Stimulated activated naive B cell treated with anti-CD40 and anti-IgM and Interleukin-4, amounts not matched to agents 10 μg/mL and 1 μg/mL and 100 μg/mL, for 72 hours (primary cell): ENCODE data around the gene CARMIL3.
A peak's percentile ranks its signal among the peaks of the same experiment; 100 is the strongest.

ENCODE experiments used
- ATAC-seq, 2 donors: fragments of 150-1000 bp; cut with Tn5 transposase; replicated peaks; 2 replicates each; pipeline ENCODE4 v1.10.0; 2021; ENCODE audit warnings: moderate library complexity in 1 of 2
- DNase-seq: peaks from one replicate; pipeline ENCODE4 v3.0.0; 2021
- H3K27ac Mint-ChIP-seq: one replicate; pipeline ENCODE4 v1.8.0; 2022; ENCODE audit warnings: mild to moderate bottlenecking, mixed read lengths
- H3K27me3 Mint-ChIP-seq, 2 donors: one replicate each; pipeline ENCODE4 v1.8.0; 2022; ENCODE audit warnings: mixed read lengths in 2 of 2
- H3K36me3 Mint-ChIP-seq, 2 donors: one replicate each; pipeline ENCODE4 v1.8.0; 2022; ENCODE audit warnings: mixed read lengths in 2 of 2, mild to moderate bottlenecking in 1 of 2
- H3K4me1 Mint-ChIP-seq, 2 donors: one replicate each; pipeline ENCODE4 v1.8.0; 2022; ENCODE audit warnings: mixed read lengths in 2 of 2, mild to moderate bottlenecking in 1 of 2
- H3K4me3 Mint-ChIP-seq, 2 donors: one replicate each; pipeline ENCODE4 v1.8.0; 2022; ENCODE audit warnings: mild to moderate bottlenecking in 2 of 2, mixed read lengths in 2 of 2, moderate library complexity in 1 of 2
- H3K9me3 Mint-ChIP-seq, 2 donors: one replicate each; pipeline ENCODE4 v1.8.0; 2022; ENCODE audit warnings: mixed read lengths in 2 of 2, mild to moderate bottlenecking in 1 of 2

The CARMIL3 gene

GRCh38 chr14:24083462-24083861, 31.7 kb downstream of the CARMIL3 start:
- Mint-ChIP-seq H3K9me3 (no peaks in the 10 kb centered on the region), H3K27me3 (no peaks in the 10 kb centered on the region), H3K4me3 (no peak overlapping the region), H3K4me1 (peaks cover 21 to 22% of the 10 kb centered on the region in 2 donors), H3K27ac (no peak overlapping the region), H3K36me3 (no peaks in the 10 kb centered on the region)
- DNase-seq (no peak), ATAC-seq (no peak)

GRCh38 chr14:24084440-24084839, 32.6 kb downstream of the CARMIL3 start:
- no peak for ATAC-seq
- Mint-ChIP-seq H3K4me1 (peaks cover 18 to 22% of the 10 kb centered on the region in 2 donors), H3K9me3 (no peaks in the 10 kb centered on the region), H3K4me3 (no peak overlapping the region), H3K27me3 (no peaks in the 10 kb centered on the region), H3K27ac (no peak overlapping the region), H3K36me3 (no peaks in the 10 kb centered on the region)
- DNase-seq: no peak

GRCh38 chr14:24085215-24085614, 33.4 kb downstream of the CARMIL3 start:
- Mint-ChIP-seq H3K36me3 (no peaks in the 10 kb centered on the region), H3K9me3 (no peaks in the 10 kb centered on the region), H3K4me3 (no peak overlapping the region), H3K27me3 (no peaks in the 10 kb centered on the region), H3K4me1 (peaks cover 14 to 21% of the 10 kb centered on the region in 2 donors), H3K27ac (no peak overlapping the region)
- no peak for DNase-seq
- ATAC-seq: no peak

GRCh38 chr14:24086193-24086955, 34.6 kb downstream of the CARMIL3 start:
- no peaks in the 10 kb centered on the region for H3K27me3 Mint-ChIP-seq
- peaks cover 13 to 19% of the 10 kb centered on the region in 2 donors for H3K4me1 Mint-ChIP-seq
- no peak overlapping the region for H3K27ac Mint-ChIP-seq
- no peaks in the 10 kb centered on the region for H3K36me3 Mint-ChIP-seq
- DNase-seq (no peak), ATAC-seq (no peak)
- no peak overlapping the region for H3K4me3 Mint-ChIP-seq
- H3K9me3 Mint-ChIP-seq: no peaks in the 10 kb centered on the region

GRCh38 chr14:24087004-24087403, 35.2 kb downstream of the CARMIL3 start:
- ATAC-seq: no peak
- Mint-ChIP-seq H3K36me3 (no peaks in the 10 kb centered on the region), H3K27me3 (no peaks in the 10 kb centered on the region), H3K9me3 (no peaks in the 10 kb centered on the region), H3K4me1 (peaks cover 10 to 15% of the 10 kb centered on the region in 2 donors), H3K27ac (no peak overlapping the region), H3K4me3 (no peak overlapping the region)
- DNase-seq: no peak

- Mint-ChIP-seq H3K36me3 (no peaks in the 10 kb centered on the region), H3K27ac (no peak overlapping the region), H3K27me3 (no peaks in the 10 kb centered on the region), H3K4me3 (no peak overlapping the region), H3K4me1 (peaks cover 10 to 11% of the 10 kb centered on the region in 2 donors), H3K9me3 (no peaks in the 10 kb centered on the region)
- ATAC-seq (no peak), DNase-seq (no peak)
Observed at GRCh38 chr14:24088095-24088494, 36.3 kb downstream of the CARMIL3 start.

- Mint-ChIP-seq H3K9me3 (no peaks in the 10 kb centered on the region), H3K27me3 (no peaks in the 10 kb centered on the region), H3K27ac (no peak overlapping the region), H3K4me3 (no peak overlapping the region), H3K4me1 (peaks cover 15 to 22% of the 10 kb centered on the region in 2 donors), H3K36me3 (peaks cover 0 to 6% of the 10 kb centered on the region in 2 donors)
- ATAC-seq (no peak), DNase-seq (no peak)
Observed at GRCh38 chr14:24089890-24090289, 38.1 kb downstream of the CARMIL3 start.

GRCh38 chr14:24092110-24092504, 40.3 kb downstream of the CARMIL3 start:
- H3K4me3 Mint-ChIP-seq: no peak overlapping the region
- ATAC-seq (no peak), DNase-seq (no peak)
- peaks cover 27 to 41% of the 10 kb centered on the region in 2 donors for H3K4me1 Mint-ChIP-seq
- H3K9me3 Mint-ChIP-seq: no peaks in the 10 kb centered on the region
- H3K27me3 Mint-ChIP-seq: no peaks in the 10 kb centered on the region
- no peak overlapping the region for H3K27ac Mint-ChIP-seq
- peaks cover 9 to 23% of the 10 kb centered on the region in 2 donors for H3K36me3 Mint-ChIP-seq

- H3K4me3 Mint-ChIP-seq: peak overlapping the region in 1 of 2 donors; percentile 99
- peaks cover 9 to 23% of the 10 kb centered on the region in 2 donors for H3K36me3 Mint-ChIP-seq
- H3K27ac Mint-ChIP-seq: no peak overlapping the region
- H3K4me1 Mint-ChIP-seq: peaks cover 27 to 41% of the 10 kb centered on the region in 2 donors
- ATAC-seq: no peak
- DNase-seq: no peak
- H3K9me3 Mint-ChIP-seq: no peaks in the 10 kb centered on the region
- no peaks in the 10 kb centered on the region for H3K27me3 Mint-ChIP-seq
Observed at GRCh38 chr14:24092505-24093206, 40.8 kb downstream of the CARMIL3 start.

- Mint-ChIP-seq H3K4me1 (peaks cover 27 to 41% of the 10 kb centered on the region in 2 donors), H3K27me3 (no peaks in the 10 kb centered on the region), H3K27ac (peak overlapping the region; percentile 99), H3K36me3 (peaks cover 14 to 27% of the 10 kb centered on the region in 2 donors), H3K4me3 (peak overlapping the region; percentile 95 to 99), H3K9me3 (no peaks in the 10 kb centered on the region)
- DNase-seq (no peak), ATAC-seq (no peak)
Observed at GRCh38 chr14:24093207-24093900, 41.5 kb downstream of the CARMIL3 start.

GRCh38 chr14:24093901-24094840, 42.4 kb downstream of the CARMIL3 start, which contains the start of gene PCK2:
Gene PCK2, plus strand, starts transcription at chr14:24094311. Its CDS starts 95 bp downstream, at chr14:24094406.
- Mint-ChIP-seq H3K9me3 (no peaks in the 10 kb centered on the region), H3K4me1 (peaks cover 27 to 41% of the 10 kb centered on the region in 2 donors), H3K36me3 (peaks cover 14 to 27% of the 10 kb centered on the region in 2 donors), H3K27me3 (no peaks in the 10 kb centered on the region), H3K27ac (peak within 1 kb of the TSS; percentile 99), H3K4me3 (peak within 1 kb of the TSS; percentile 95 to 99)
- ATAC-seq: peak; percentile 54 to 65
- DNase-seq: peak; percentile 73

- peak; percentile 8 to 10 for ATAC-seq
Observed at GRCh38 chr14:24094841-24095270, 43.0 kb downstream of the CARMIL3 start.

GRCh38 chr14:24095271-24096068, 43.7 kb downstream of the CARMIL3 start:
- peak; percentile 90 for DNase-seq
- peaks cover 29 to 36% of the 10 kb centered on the region in 2 donors for H3K4me1 Mint-ChIP-seq

More at GRCh38 chr14:24094841-24095270, 43.0 kb downstream of the CARMIL3 start:
- no peak for DNase-seq
- Mint-ChIP-seq H3K36me3 (peaks cover 19 to 34% of the 10 kb centered on the region in 2 donors), H3K9me3 (no peaks in the 10 kb centered on the region), H3K27ac (peak overlapping the region; percentile 99), H3K4me3 (peak overlapping the region; percentile 95 to 99), H3K27me3 (no peaks in the 10 kb centered on the region), H3K4me1 (peaks cover 30 to 37% of the 10 kb centered on the region in 2 donors)

More at GRCh38 chr14:24095271-24096068, 43.7 kb downstream of the CARMIL3 start:
- Mint-ChIP-seq H3K27ac (peak overlapping the region; percentile 99), H3K4me3 (peak overlapping the region; percentile 95 to 99), H3K36me3 (peaks cover 22 to 38% of the 10 kb centered on the region in 2 donors), H3K9me3 (no peaks in the 10 kb centered on the region), H3K27me3 (no peaks in the 10 kb centered on the region)
- peak; percentile 84 to 85 for ATAC-seq
